OCI-LY3 (cell line): ENCODE data around the gene TUBA4B.

Source experiments
- EZH2phosphoT487 ChIP-seq: fragments of 200-600 bp; shearing (Covaris generic); IDR thresholded peaks from 2 replicates; pipeline ENCODE4 v1.6.1; 2018; ENCODE audit warnings: antibody characterized with exemption, mixed run types, low read depth
- TF ChIP-seq, protein P1 (sequence below): fragments of 200-600, 300-600 bp; sonication (generic); IDR thresholded peaks from 2 replicates; pipeline ENCODE4 v1.5.1; 2014; ENCODE audit warnings: antibody characterized with exemption, low read length, low read depth

- TF ChIP-seq, protein P1, sequence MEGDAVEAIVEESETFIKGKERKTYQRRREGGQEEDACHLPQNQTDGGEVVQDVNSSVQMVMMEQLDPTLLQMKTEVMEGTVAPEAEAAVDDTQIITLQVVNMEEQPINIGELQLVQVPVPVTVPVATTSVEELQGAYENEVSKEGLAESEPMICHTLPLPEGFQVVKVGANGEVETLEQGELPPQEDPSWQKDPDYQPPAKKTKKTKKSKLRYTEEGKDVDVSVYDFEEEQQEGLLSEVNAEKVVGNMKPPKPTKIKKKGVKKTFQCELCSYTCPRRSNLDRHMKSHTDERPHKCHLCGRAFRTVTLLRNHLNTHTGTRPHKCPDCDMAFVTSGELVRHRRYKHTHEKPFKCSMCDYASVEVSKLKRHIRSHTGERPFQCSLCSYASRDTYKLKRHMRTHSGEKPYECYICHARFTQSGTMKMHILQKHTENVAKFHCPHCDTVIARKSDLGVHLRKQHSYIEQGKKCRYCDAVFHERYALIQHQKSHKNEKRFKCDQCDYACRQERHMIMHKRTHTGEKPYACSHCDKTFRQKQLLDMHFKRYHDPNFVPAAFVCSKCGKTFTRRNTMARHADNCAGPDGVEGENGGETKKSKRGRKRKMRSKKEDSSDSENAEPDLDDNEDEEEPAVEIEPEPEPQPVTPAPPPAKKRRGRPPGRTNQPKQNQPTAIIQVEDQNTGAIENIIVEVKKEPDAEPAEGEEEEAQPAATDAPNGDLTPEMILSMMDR: no peak
- no peak for TF ChIP-seq EZH2phosphoT487
These were observed 21.4 kb downstream of the TUBA4B start for GRCh38 chr2:219274361-219274921.
